ENCODE results near the gene CLCN1. TPM values are rescaled to one million over a fixed set of nuclear protein-coding genes. Genes with fewer than 3 reads are reported as not detected.

Gene CLCN1
- total and polyA plus RNA-seq, 10 of the 15 experiments (the other 5 are each of a cell fraction or from before 2014, with no cell fraction given): 0.30 TPM; not detected in 9

- 74% methylated on average over 8 of the region's 8 CpGs for WGBS (ENCODE audit: insufficient coverage, insufficient replicate concordance, low lambda C conversion rate, missing lambda C conversion rate)
- Histone ChIP-seq H3K9me3 (replicated peaks; ENCODE audit: control insufficient read depth, insufficient read depth, low read length) (no peaks in the 10 kb centered on the region), H3K36me3 (ENCODE audit: control insufficient read depth in 2 of 2, insufficient read depth in 2 of 2, low read length in 1 of 2) (no peaks in the 10 kb centered on the region), H3K79me2 (ENCODE audit: control insufficient read depth, insufficient read depth, low read length) (no peaks in the 10 kb centered on the region), H3K27ac (ENCODE audit: control insufficient read depth, insufficient read depth) (no peak overlapping the region), H4K20me1 (ENCODE audit: control insufficient read depth, insufficient read depth) (no peaks in the 10 kb centered on the region), H3K4me1 (ENCODE audit: control insufficient read depth, insufficient read depth, low read length) (no peaks in the 10 kb centered on the region; the same call in 1 of the 2 replicates), H2AFZ (ENCODE audit: control insufficient read depth, low read depth, low read length) (no peak overlapping the region), H3K27me3 (replicated peaks in 1 of 2; ENCODE audit: control insufficient read depth in 2 of 2, insufficient read depth in 2 of 2, low read length in 1 of 2) (no peaks in the 10 kb centered on the region), H3K9ac (ENCODE audit: control insufficient read depth, insufficient read depth, low read length) (no peak overlapping the region), H3K4me2 (ENCODE audit: control insufficient read depth, insufficient read depth) (no peak overlapping the region), H3K4me3 (no peak overlapping the region)
- BruUV-seq (replicated peaks): no TSS peak
- DNase-seq (ENCODE audit: low read depth, low spot score) (no peak), ATAC-seq (no peak), FAIRE-seq (no peak)
- ChIA-PET SMC1A (ENCODE audit: uncharacterized antibody, unreplicated experiment) (no interaction called here), CTCF (interaction anchor here (1.0 to 1.1 kb wide), 2 partner anchors 27 to 49 kb away, joined by 3 to 6 read pairs; no protein-coding TSS in a partner anchor), RAD21 (ENCODE audit: unreplicated experiment) (no interaction called here), POLR2A (no interaction called here)
- in situ Hi-C loops (cut with MboI) (no loop called here), intact Hi-C loops (cut with micrococcal nuclease; ENCODE audit: unreplicated experiment) (no loop called here)
- TF ChIP-seq ZNF687 (IDR thresholded peaks at IDR 0.05) (no peak), CBX3 (IDR thresholded peaks at IDR 0.05; ENCODE audit: borderline replicate concordance, low read depth) (no peak), EGR1 (IDR thresholded peaks at IDR 0.05; ENCODE audit: borderline replicate concordance in 1 of 2, low read depth in 2 of 2, low read length in 2 of 2) (no peak), MEF2B (IDR thresholded peaks at IDR 0.05; ENCODE audit: partially characterized antibody, poor library complexity, severe bottlenecking) (no peak), BCL3 (IDR thresholded peaks at IDR 0.05; ENCODE audit: borderline replicate concordance, insufficient read depth, low read depth, low read length, poor library complexity, severe bottlenecking) (no peak), ZNF622 (IDR thresholded peaks at IDR 0.05) (no peak), SIX5 (IDR thresholded peaks at IDR 0.05; ENCODE audit: low read depth, low read length, severe bottlenecking) (no peak), IKZF2 (IDR thresholded peaks at IDR 0.05) (no peak), LARP7 (IDR thresholded peaks at IDR 0.05) (no peak), ATF7 (IDR thresholded peaks at IDR 0.05; ENCODE audit: low read depth) (no peak)
Measured at GRCh38 chr7:143331179-143331801, 15.4 kb downstream of the CLCN1 start.
